ENCODE measurements around the gene EIF3M.
A peak's percentile ranks its signal among the peaks of the same experiment; 100 is the strongest.

EIF3M gene

DNA sequence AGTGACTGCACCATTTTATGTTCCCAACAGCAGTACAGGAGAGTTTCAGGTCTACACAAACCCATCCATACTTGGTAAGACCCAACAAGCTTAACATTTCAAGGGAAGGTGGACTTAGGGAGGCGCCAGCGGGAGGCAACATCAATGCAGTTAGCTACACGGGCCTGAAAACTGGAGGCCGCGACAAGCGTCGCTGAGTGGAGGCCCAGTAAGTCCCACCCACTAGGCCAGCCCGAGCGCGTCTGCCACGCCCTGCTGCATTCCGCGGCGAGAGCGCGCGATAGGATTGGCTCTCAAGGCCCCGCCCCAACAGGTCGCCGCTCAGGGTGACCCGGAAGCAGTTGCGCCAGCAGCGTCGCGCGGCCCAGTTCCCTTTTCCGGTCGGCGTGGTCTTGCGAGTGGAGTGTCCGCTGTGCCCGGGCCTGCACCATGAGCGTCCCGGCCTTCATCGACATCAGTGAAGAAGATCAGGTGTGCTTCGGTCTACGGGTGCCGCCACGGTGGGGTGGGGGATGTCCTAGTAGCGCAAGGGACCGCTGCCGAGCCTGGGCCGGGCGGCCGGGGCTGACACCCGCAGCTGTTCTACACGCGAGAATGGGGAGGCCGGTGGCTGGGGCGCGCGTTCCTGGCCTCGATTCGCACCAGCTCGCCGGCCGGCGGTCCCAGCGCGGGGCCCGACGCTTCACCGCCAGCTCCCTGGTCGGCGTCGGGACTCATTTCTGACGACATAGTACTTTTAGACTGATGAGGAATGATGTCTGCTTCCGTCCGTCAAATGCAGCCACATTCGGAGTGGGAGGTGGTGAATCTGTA is at the start of gene EIF3M:
Gene EIF3M (plus strand): TSS at position 373 of the 813 bp plus-strand sequence. CDS start 57 bp downstream, at position 430.
- H3K36me3 ChIP-seq (ENCODE audit: control insufficient read depth, insufficient read depth, low read length): peaks cover 17% of the 10 kb centered on the region
- H3K4me1 ChIP-seq (ENCODE audit: control insufficient read depth, insufficient read depth, low read length): peaks cover 17% of the 10 kb centered on the region; the same call in 1 of the 2 replicates
- peak within 1 kb of the TSS; percentile 88 for H3K9ac ChIP-seq (ENCODE audit: low read depth, low read length)
- H3K27me3 ChIP-seq (ENCODE audit: control insufficient read depth, insufficient read depth, low read length): no peaks in the 10 kb centered on the region
- H3K9me3 ChIP-seq (ENCODE audit: control insufficient read depth, insufficient read depth, low read length): no peaks in the 10 kb centered on the region
- peak within 1 kb of the TSS; percentile 81 for H3K4me3 ChIP-seq (ENCODE audit: low read depth, low read length)
- peak within 1 kb of the TSS; percentile 85 for H3K27ac ChIP-seq (ENCODE audit: low read depth, low read length)

DNA sequence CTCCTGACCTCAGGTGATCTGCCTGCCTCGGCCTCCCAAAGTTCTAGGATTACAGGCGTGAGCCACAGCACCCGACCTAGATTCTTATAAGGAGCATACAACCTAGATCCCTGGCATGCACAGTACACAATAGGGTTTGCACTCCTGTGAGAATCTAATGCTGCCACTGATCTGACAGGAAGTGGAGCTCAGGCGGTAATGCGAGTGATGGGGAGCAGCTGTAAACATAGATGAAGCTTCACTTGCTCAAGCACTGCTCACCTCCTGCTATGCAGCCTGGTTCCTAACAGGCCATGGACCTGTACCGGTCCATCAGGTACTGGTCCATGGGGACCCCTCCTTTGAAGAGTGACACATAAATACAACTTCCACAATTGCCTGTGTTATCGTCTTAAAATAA is 44.8 kb upstream of the EIF3M start:
- H3K36me3 ChIP-seq (ENCODE audit: control insufficient read depth, insufficient read depth, low read length): no peaks in the 10 kb centered on the region
- no peak overlapping the region for H3K9ac ChIP-seq (ENCODE audit: low read depth, low read length)
- no peak overlapping the region for H3K4me3 ChIP-seq (ENCODE audit: low read depth, low read length)
- H3K4me1 ChIP-seq (ENCODE audit: control insufficient read depth, insufficient read depth, low read length): no peaks in the 10 kb centered on the region
- H3K27me3 ChIP-seq (ENCODE audit: control insufficient read depth, insufficient read depth, low read length): no peaks in the 10 kb centered on the region
- H3K27ac ChIP-seq (ENCODE audit: low read depth, low read length): no peak overlapping the region
- peaks cover 3% of the 10 kb centered on the region for H3K9me3 ChIP-seq (ENCODE audit: control insufficient read depth, insufficient read depth, low read length)

DNA sequence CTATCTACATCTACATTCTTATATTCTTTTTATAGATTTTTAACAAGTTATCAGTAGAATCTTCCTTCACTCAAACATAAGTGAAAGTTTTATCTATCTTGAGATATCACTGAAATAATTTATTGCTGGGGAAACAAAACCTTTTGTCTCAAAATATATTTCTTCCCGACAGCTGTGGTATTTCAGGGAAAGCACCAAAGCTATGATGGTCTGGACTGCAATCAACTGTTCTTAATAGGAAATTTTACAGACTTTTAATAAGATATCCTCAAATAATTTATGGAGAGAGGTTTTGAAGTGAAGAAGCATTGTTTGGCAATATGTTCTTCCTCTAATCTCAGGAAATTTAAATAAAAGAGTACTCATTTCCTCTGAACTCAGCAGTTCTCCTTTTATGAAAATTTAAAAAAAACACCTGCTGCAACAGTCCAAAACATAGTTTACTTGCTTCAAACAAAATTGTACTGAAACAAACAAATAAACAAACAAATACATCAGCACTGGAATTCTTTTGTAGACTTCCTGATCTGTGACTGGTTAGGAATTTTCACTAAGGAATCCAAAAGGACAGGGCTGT is 33.9 kb upstream of the EIF3M start:
- Histone ChIP-seq H3K9me3 (ENCODE audit: control insufficient read depth, insufficient read depth, low read length) (no peaks in the 10 kb centered on the region), H3K4me3 (ENCODE audit: low read depth, low read length) (no peak overlapping the region), H3K36me3 (ENCODE audit: control insufficient read depth, insufficient read depth, low read length) (no peaks in the 10 kb centered on the region), H3K27me3 (ENCODE audit: control insufficient read depth, insufficient read depth, low read length) (no peaks in the 10 kb centered on the region), H3K9ac (ENCODE audit: low read depth, low read length) (no peak overlapping the region), H3K27ac (ENCODE audit: low read depth, low read length) (no peak overlapping the region), H3K4me1 (ENCODE audit: control insufficient read depth, insufficient read depth, low read length) (no peaks in the 10 kb centered on the region)

DNA sequence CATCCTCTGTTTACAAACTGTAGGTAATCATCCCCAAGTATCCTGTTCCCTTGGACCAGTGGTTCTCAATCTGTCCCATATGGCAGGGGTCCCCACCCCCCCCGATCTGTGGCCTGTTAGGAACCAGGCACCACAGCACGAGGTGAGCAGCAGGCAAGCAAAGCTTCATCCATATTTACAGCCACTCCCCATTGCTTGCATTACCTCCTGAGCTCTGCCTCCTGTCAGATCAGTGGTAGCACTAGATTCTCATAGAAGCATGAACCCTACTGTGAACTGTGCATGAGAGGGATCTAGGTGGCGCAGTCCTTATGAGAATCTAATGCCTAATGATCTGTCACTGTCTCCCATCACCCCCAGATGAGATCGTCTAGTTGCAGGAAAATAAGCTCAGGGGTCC is 33.4 kb upstream of the EIF3M start:
- Histone ChIP-seq H3K27ac (ENCODE audit: low read depth, low read length) (no peak overlapping the region), H3K4me3 (ENCODE audit: low read depth, low read length) (no peak overlapping the region), H3K9me3 (ENCODE audit: control insufficient read depth, insufficient read depth, low read length) (no peaks in the 10 kb centered on the region), H3K9ac (ENCODE audit: low read depth, low read length) (no peak overlapping the region), H3K4me1 (ENCODE audit: control insufficient read depth, insufficient read depth, low read length) (no peaks in the 10 kb centered on the region), H3K27me3 (ENCODE audit: control insufficient read depth, insufficient read depth, low read length) (no peaks in the 10 kb centered on the region), H3K36me3 (ENCODE audit: control insufficient read depth, insufficient read depth, low read length) (no peaks in the 10 kb centered on the region)

DNA sequence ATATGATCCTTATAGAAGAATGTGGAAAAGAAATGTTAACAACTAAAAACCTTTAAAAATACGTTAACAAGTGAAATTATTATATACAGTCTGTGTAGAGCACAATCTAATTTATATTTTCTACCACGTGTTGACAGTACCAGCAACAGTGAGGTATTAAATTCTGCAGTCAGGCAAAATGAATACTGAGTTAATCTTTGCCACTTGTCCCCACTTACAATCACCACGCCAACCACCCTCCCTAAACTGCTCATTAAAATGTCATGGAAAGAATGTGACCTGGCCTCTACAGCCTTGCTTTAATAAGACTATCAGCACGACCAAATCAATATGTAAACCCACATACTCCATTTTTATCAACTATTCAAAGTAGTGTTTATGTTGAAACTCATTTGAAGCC is 28.5 kb upstream of the EIF3M start:
- no peak overlapping the region for H3K27ac ChIP-seq (ENCODE audit: low read depth, low read length)
- H3K9me3 ChIP-seq (ENCODE audit: control insufficient read depth, insufficient read depth, low read length): no peaks in the 10 kb centered on the region
- no peak overlapping the region for H3K9ac ChIP-seq (ENCODE audit: low read depth, low read length)
- no peaks in the 10 kb centered on the region for H3K27me3 ChIP-seq (ENCODE audit: control insufficient read depth, insufficient read depth, low read length)
- H3K4me1 ChIP-seq (ENCODE audit: control insufficient read depth, insufficient read depth, low read length): no peaks in the 10 kb centered on the region
- H3K4me3 ChIP-seq (ENCODE audit: low read depth, low read length): no peak overlapping the region
- no peaks in the 10 kb centered on the region for H3K36me3 ChIP-seq (ENCODE audit: control insufficient read depth, insufficient read depth, low read length)

DNA sequence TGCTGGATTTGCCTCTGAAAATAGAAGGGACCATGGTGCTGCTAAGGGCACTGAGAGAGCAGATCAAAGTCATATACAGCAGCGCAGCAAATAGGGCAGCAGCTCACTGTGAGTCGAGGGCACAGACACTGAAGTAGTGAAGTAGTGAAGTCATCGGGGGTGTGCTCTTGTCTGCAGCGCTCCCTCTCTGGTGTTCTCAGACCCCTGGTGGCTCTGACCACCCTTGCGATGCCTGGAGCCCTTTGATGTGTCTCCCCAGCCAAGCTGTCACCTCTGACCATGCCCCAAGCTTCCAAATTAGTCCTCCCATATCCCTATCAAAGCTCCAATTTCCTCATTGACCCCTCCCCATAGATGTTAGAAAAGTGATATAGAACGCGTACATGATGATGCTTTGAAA is 27.7 kb upstream of the EIF3M start:
- Histone ChIP-seq H3K27ac (ENCODE audit: low read depth, low read length) (no peak overlapping the region), H3K36me3 (ENCODE audit: control insufficient read depth, insufficient read depth, low read length) (no peaks in the 10 kb centered on the region), H3K4me1 (ENCODE audit: control insufficient read depth, insufficient read depth, low read length) (no peaks in the 10 kb centered on the region), H3K9me3 (ENCODE audit: control insufficient read depth, insufficient read depth, low read length) (no peaks in the 10 kb centered on the region), H3K27me3 (ENCODE audit: control insufficient read depth, insufficient read depth, low read length) (no peaks in the 10 kb centered on the region), H3K4me3 (ENCODE audit: low read depth, low read length) (no peak overlapping the region), H3K9ac (ENCODE audit: low read depth, low read length) (no peak overlapping the region)

DNA sequence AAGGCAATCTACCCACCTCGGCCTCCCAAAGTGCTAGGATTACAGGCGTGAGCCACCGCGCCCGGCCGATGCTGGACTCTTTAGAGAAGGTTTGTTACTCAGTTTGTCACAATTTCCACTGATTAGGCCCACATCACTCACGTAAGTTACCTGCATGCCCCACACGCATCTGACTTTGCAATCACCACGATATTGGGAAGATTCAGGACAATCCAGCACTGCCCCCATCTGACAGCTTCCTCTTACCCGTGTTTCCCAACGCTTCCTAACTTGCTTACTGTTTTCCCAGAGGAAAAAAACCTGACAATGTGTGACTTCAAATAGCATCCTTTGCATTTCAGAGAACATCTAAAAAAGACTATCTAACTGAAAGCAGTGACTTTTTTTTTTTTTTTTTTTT is 21.8 kb upstream of the EIF3M start:
- H3K4me1 ChIP-seq (ENCODE audit: control insufficient read depth, insufficient read depth, low read length): no peaks in the 10 kb centered on the region
- no peaks in the 10 kb centered on the region for H3K36me3 ChIP-seq (ENCODE audit: control insufficient read depth, insufficient read depth, low read length)
- no peak overlapping the region for H3K4me3 ChIP-seq (ENCODE audit: low read depth, low read length)
- no peak overlapping the region for H3K9ac ChIP-seq (ENCODE audit: low read depth, low read length)
- no peak overlapping the region for H3K27ac ChIP-seq (ENCODE audit: low read depth, low read length)
- no peaks in the 10 kb centered on the region for H3K9me3 ChIP-seq (ENCODE audit: control insufficient read depth, insufficient read depth, low read length)
- H3K27me3 ChIP-seq (ENCODE audit: control insufficient read depth, insufficient read depth, low read length): no peaks in the 10 kb centered on the region

DNA sequence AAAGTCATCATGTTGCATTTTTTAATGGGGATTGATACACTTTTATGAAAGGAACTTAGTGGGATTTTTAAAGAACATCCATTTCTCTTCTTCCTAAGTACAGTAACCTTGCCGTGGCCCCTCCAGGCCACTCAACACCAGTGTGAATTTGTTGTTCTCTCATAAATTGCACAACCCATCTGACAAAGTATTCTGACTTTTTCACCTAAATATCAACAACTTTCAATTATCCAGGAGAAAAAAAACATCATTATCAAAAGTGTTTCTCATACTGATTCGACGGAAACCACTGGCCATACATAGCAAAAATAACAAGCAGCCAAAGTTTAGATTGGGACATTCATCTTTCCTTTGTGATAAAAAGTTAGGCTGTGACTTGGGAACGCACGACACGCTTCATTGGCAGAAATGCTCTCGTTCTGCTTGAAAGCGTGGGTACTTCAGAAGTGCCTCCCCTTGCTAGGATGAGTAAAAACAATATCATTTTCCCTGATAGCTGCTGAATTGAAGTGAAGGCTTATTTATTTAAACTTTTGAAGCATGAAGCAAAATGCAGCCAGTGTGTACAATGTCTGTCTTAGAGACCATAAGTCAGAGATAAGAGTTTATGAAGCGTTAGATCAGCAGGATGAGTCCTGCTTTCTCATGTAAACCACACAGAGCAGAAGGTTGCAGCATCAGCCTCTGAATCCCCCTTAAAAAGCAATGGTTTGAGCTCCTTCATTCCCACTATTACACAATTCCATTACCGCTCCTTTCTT is 20.6 kb upstream of the EIF3M start:
- no peak overlapping the region for H3K9ac ChIP-seq (ENCODE audit: low read depth, low read length)
- no peaks in the 10 kb centered on the region for H3K36me3 ChIP-seq (ENCODE audit: control insufficient read depth, insufficient read depth, low read length)
- no peak overlapping the region for H3K4me3 ChIP-seq (ENCODE audit: low read depth, low read length)
- no peaks in the 10 kb centered on the region for H3K27me3 ChIP-seq (ENCODE audit: control insufficient read depth, insufficient read depth, low read length)
- H3K4me1 ChIP-seq (ENCODE audit: control insufficient read depth, insufficient read depth, low read length): no peaks in the 10 kb centered on the region
- H3K9me3 ChIP-seq (ENCODE audit: control insufficient read depth, insufficient read depth, low read length): no peaks in the 10 kb centered on the region
- H3K27ac ChIP-seq (ENCODE audit: low read depth, low read length): no peak overlapping the region

DNA sequence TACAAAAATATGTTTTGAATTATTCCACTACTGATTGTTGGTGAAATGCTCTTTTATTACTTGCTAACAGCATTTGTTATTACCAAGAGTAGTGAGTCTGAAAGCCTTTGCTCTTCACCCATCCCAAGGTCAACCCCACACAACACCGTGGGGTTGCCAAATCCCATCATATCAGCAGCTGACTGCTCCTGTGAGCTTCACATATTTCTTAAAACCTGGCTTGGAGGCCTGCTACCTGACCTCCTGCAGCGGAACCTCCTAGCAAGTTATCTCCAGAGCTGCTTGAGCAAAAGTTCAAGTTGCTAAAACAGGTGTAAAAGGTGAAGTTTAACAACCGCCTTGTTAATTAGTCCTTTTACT is 20.1 kb upstream of the EIF3M start:
- no peaks in the 10 kb centered on the region for H3K4me1 ChIP-seq (ENCODE audit: control insufficient read depth, insufficient read depth, low read length)
- no peaks in the 10 kb centered on the region for H3K36me3 ChIP-seq (ENCODE audit: control insufficient read depth, insufficient read depth, low read length)
- H3K27me3 ChIP-seq (ENCODE audit: control insufficient read depth, insufficient read depth, low read length): no peaks in the 10 kb centered on the region
- H3K9me3 ChIP-seq (ENCODE audit: control insufficient read depth, insufficient read depth, low read length): no peaks in the 10 kb centered on the region
- H3K27ac ChIP-seq (ENCODE audit: low read depth, low read length): no peak overlapping the region
- no peak overlapping the region for H3K4me3 ChIP-seq (ENCODE audit: low read depth, low read length)
- no peak overlapping the region for H3K9ac ChIP-seq (ENCODE audit: low read depth, low read length)

DNA sequence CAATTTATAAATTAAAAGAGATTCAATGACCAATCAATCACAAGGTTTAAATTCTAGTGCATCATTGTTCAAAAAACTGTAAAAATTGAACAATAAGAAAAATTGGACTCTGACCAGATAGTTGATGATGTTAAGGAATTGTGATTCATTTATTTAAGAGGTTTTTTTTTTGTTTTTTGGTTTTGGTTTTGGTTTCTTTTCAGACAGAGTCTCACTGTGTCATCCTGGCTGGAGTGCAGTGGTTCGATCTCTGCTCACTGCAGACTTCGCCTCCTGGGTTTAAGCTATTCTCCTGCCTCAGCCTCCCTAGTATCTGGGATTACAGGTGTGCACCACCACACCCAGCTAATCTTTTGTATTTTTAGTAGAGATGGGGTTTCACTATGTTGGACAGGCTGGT is 17.1 kb upstream of the EIF3M start:
- Histone ChIP-seq H3K27ac (ENCODE audit: low read depth, low read length) (no peak overlapping the region), H3K4me1 (ENCODE audit: control insufficient read depth, insufficient read depth, low read length) (peaks cover 9% of the 10 kb centered on the region), H3K9ac (ENCODE audit: low read depth, low read length) (no peak overlapping the region), H3K9me3 (ENCODE audit: control insufficient read depth, insufficient read depth, low read length) (no peaks in the 10 kb centered on the region), H3K36me3 (ENCODE audit: control insufficient read depth, insufficient read depth, low read length) (no peaks in the 10 kb centered on the region), H3K27me3 (ENCODE audit: control insufficient read depth, insufficient read depth, low read length) (peaks cover 11% of the 10 kb centered on the region), H3K4me3 (ENCODE audit: low read depth, low read length) (no peak overlapping the region)

DNA sequence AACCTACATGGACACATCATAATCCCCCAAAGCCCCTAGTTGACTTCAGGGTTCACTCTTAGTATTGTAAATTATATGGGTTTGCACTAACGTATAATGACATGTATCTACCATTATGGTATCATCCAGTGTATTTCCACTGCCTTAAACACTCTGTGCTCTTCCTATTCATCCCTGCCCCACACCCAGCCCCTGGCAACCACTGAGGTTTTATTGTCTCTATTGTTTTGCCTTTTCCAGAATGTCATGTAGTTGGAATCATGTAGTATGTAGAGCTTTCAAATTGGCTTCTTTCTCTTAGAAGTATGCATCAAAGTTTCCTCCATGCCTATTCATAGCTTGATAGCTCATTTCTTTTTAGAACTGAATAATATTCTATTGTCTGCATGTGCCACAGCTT is 16.5 kb upstream of the EIF3M start:
- H3K36me3 ChIP-seq (ENCODE audit: control insufficient read depth, insufficient read depth, low read length): no peaks in the 10 kb centered on the region
- H3K27me3 ChIP-seq (ENCODE audit: control insufficient read depth, insufficient read depth, low read length): peaks cover 11% of the 10 kb centered on the region
- no peak overlapping the region for H3K4me3 ChIP-seq (ENCODE audit: low read depth, low read length)
- H3K9me3 ChIP-seq (ENCODE audit: control insufficient read depth, insufficient read depth, low read length): no peaks in the 10 kb centered on the region
- peaks cover 10% of the 10 kb centered on the region for H3K4me1 ChIP-seq (ENCODE audit: control insufficient read depth, insufficient read depth, low read length)
- no peak overlapping the region for H3K27ac ChIP-seq (ENCODE audit: low read depth, low read length)
- H3K9ac ChIP-seq (ENCODE audit: low read depth, low read length): no peak overlapping the region
